Liver (tissue), 9 donors: Measurements from ENCODE around the gene SLC16A6. TPM values are rescaled to one million over a fixed set of nuclear protein-coding genes. Genes with fewer than 3 reads are reported as not detected.
"Not testable (repeated sequence)": the region's sequence is repeated elsewhere in the genome, so short reads cannot be mapped to it uniquely, and the experiment has no call there.

Experiments used
- DNase-seq: peaks from one replicate; pipeline ENCODE4 v3.0.0-alpha.2; 2017; ENCODE audit warnings: low spot score
- H3K27ac ChIP-seq, 2 donors: one replicate each; pipeline ENCODE4 v1.7.0; 2013; ENCODE audit warnings: inconsistent platforms in 2 of 2, low read length in 2 of 2, control low read depth in 1 of 2, low read depth in 1 of 2, mild to moderate bottlenecking in 1 of 2
- H3K27me3 ChIP-seq, 4 donors: one replicate each; pipeline versions ENCODE4 v1.6.1 to v1.7.0; 2013; ENCODE audit warnings: low read length in 3 of 4, inconsistent platforms in 1 of 4, mild to moderate bottlenecking in 1 of 4, moderate library complexity in 1 of 4; ENCODE audit not compliant: control insufficient read depth in 4 of 4, insufficient read depth in 4 of 4
- H3K36me3 ChIP-seq, 4 donors: one replicate each; pipeline versions ENCODE4 v1.6.1 to v1.7.0; 2013; ENCODE audit warnings: low read length in 3 of 4, mild to moderate bottlenecking in 3 of 4, low read depth in 1 of 4, moderate library complexity in 1 of 4; ENCODE audit not compliant: control insufficient read depth in 4 of 4, insufficient read depth in 3 of 4
- H3K4me1 ChIP-seq, 4 donors: one replicate each; pipeline versions ENCODE4 v1.6.1 to v1.7.0; 2013; ENCODE audit warnings: low read length in 3 of 4, mild to moderate bottlenecking in 3 of 4, moderate library complexity in 1 of 4; ENCODE audit not compliant: control insufficient read depth in 4 of 4, insufficient read depth in 4 of 4
- H3K4me3 ChIP-seq, 3 donors: one replicate each; pipeline versions ENCODE4 v1.6.1 to v1.7.0; 2013; ENCODE audit warnings: low read length in 3 of 3, control low read depth in 1 of 3, low read depth in 1 of 3, mild to moderate bottlenecking in 1 of 3
- H3K9ac ChIP-seq, 2 donors: one replicate each; pipeline ENCODE4 v1.7.0; 2013; ENCODE audit warnings: low read length in 2 of 2, mild to moderate bottlenecking in 2 of 2, moderate library complexity in 2 of 2, control low read depth in 1 of 2, low read depth in 1 of 2
- H3K9me3 ChIP-seq, 4 donors: one replicate each; pipeline versions ENCODE4 v1.6.1 to v1.7.0; 2013; ENCODE audit warnings: low read length in 3 of 4; ENCODE audit not compliant: control insufficient read depth in 4 of 4
- WGBS: extraction: QIAGEN DNeasy Blood & Tissue Kit; methylation state at CpG from one replicate; pipeline ENCODE4 v1.1.7; 2013; 5-methylcytosine and 5-hydroxymethylcytosine counted together
- polyA plus RNA-seq, 2 donors: library from polyadenylated mRNA; stranded (reverse) in 1 of 2; unstranded in 1 of 2; fragments of 200-250 nt in 1 of 2; fragments of >200 nt in 1 of 2; fragmentation: Nextera tagmentation in 1 of 2; extraction: Ambion mirVana in 1 of 2; gene quantifications; one replicate each; pipeline versions ENCODE4 v1.2.1 to v1.2.3, GENCODE V29; 2013 to 2015
- total RNA-seq, 2 donors: library from RNA; depleted of rRNA; stranded (reverse); fragments of >200 nt; gene quantifications; one replicate each; pipeline ENCODE4 v1.2.3, GENCODE V29; 2014
- donor health status: healthy.
- donor health status: healthy.
- donor health status: healthy.
- donor health status: healthy.
- donor health status: healthy.

SLC16A6 gene
- total and polyA plus RNA-seq, 4 donors: 0.11 to 0.92 (median 0.59) TPM

DNA sequence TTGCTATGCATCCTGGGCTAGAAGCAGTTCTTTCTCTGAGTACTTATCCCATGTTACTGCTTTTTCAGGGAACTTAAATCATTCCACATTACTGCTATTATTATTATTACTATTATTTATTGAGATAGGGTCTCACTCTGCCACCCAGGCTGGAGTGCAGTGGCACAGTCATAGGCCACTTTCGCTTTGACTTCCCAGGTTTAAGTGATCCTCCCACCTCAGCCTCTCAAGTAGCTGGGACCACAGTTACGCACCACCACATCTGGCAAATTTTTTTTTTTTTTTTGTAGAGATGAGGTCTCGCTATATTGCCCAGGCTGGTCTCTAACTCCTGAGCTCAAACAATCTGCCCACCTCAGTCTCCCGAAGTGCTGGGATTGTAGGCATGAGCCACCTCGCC, 71.5 kb downstream of the SLC16A6 start:
- not testable (repeated sequence) for H3K9me3 ChIP-seq, H3K27me3 ChIP-seq, H3K4me1 ChIP-seq, H3K4me3 ChIP-seq, H3K36me3 ChIP-seq, DNase-seq, H3K27ac ChIP-seq, H3K9ac ChIP-seq
- WGBS: 94% methylated on average over 5 of the region's 5 CpGs

Other genes starting within 250 kb of the SLC16A6 start
- 10 to 100 TPM; 11.6 to 15.5 TPM for gene AMZ2, start 43.1 kb downstream of the SLC16A6 start, total RNA-seq
- gene AMZ2, start 43.1 kb downstream of the SLC16A6 start, polyA plus RNA-seq: 10 to 100 TPM; 19.1 to 19.6 TPM
- 1 to 10 TPM; 1.9 to 5.4 TPM for gene ARSG, start 368 bp upstream of the SLC16A6 start, total RNA-seq
- gene ARSG, start 368 bp upstream of the SLC16A6 start, polyA plus RNA-seq: 1 to 10 TPM; 1.5 to 2.7 TPM
- 10 to 100 TPM; 37.9 to 48.6 TPM for gene WIPI1, start 166.4 kb upstream of the SLC16A6 start, total RNA-seq
- 10 to 100 TPM; 21.1 to 21.7 TPM for gene WIPI1, start 166.4 kb upstream of the SLC16A6 start, polyA plus RNA-seq
- gene PRKAR1A, start 221.3 kb upstream of the SLC16A6 start, total RNA-seq: 100 to 1,000 TPM; 117 to 118 TPM
- gene PRKAR1A, start 221.3 kb upstream of the SLC16A6 start, polyA plus RNA-seq: 10 to 100 TPM; 55.6 to 91.2 TPM